Measurements from ENCODE around the gene LVRN. TPM values are rescaled to one million over a fixed set of nuclear protein-coding genes. Genes with fewer than 3 reads are reported as not detected.

LVRN gene
- total RNA-seq, 1 experiment from 2014 or later, result 0.09 TPM

DNA sequence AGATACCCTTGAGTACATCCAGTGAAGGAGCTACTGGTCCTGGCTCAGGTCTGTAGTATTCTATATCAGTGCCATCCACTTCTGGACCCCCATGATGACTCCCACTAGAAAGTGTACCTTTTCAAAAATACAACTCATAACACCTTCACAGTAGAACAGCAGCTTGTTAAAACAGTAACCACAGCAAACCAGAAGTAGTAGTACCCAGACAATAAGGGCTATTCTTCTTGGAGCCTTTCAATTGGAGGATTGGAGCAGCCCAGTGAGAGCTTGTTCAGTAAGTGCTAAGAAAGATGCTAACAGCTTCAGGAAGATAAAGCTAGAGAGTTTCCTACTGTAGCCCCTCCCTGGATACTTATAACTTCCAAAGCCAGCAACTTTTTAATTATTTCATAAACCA is 80.1 kb downstream of the LVRN start:
- no peaks in the 10 kb centered on the region for H4K20me1 ChIP-seq (ENCODE audit: control insufficient read depth, insufficient read depth, insufficient read length)
- H3K4ac ChIP-seq (ENCODE audit: low read depth, low read length), result no peak overlapping the region
- no peak overlapping the region for H2AFZ ChIP-seq (ENCODE audit: low read length)
- no peak overlapping the region for H4K5ac ChIP-seq (ENCODE audit: insufficient read length, low read depth, low read length)
- H3K23me2 ChIP-seq (ENCODE audit: insufficient read length, low read depth, low read length, poor library complexity, severe bottlenecking), result no peaks in the 10 kb centered on the region
- no peaks in the 10 kb centered on the region for H3K27me3 Mint-ChIP-seq (ENCODE audit: low read depth)
- H3K27ac ChIP-seq (ENCODE audit: insufficient read length, low read depth, low read length), result no peak overlapping the region
- no peaks in the 10 kb centered on the region for H3K79me1 ChIP-seq (ENCODE audit: insufficient read depth, low read depth, low read length, poor library complexity, severe bottlenecking)
- no peak overlapping the region for H4K91ac ChIP-seq (ENCODE audit: insufficient read length, low read depth, low read length)
- H3K4me2 ChIP-seq (ENCODE audit: insufficient read depth, insufficient read length, low read length), result no peak overlapping the region
- H3K79me2 ChIP-seq (ENCODE audit: insufficient read depth, low read length), result no peaks in the 10 kb centered on the region
- H3K23ac ChIP-seq (ENCODE audit: insufficient read length, low read depth, low read length), result no peak overlapping the region
- H2BK15ac ChIP-seq (ENCODE audit: low read depth, low read length), result no peak overlapping the region
- no peak overlapping the region for H4K8ac ChIP-seq (replicated peaks; ENCODE audit: insufficient read length, low read depth, low read length)
- H3T11ph ChIP-seq (ENCODE audit: low read length), result no peak overlapping the region
- H2BK12ac ChIP-seq (ENCODE audit: insufficient read length, low read depth, low read length), result no peak overlapping the region
- no peaks in the 10 kb centered on the region for H3K27me3 ChIP-seq (ENCODE audit: insufficient read depth, low read length)
- no peak overlapping the region for H3K4me3 Mint-ChIP-seq
- no peak overlapping the region for H2AK5ac ChIP-seq (ENCODE audit: insufficient read length, low read length)
- H2BK20ac ChIP-seq (ENCODE audit: low read depth, low read length, poor library complexity, severe bottlenecking), result no peak overlapping the region
- H3K56ac ChIP-seq (ENCODE audit: insufficient read length, low read depth, low read length), result no peak overlapping the region
- DNase-seq, result no peak
- H3K27ac Mint-ChIP-seq, result no peak overlapping the region
- H3K9me3 ChIP-seq (ENCODE audit: control insufficient read depth, low read depth, low read length), result no peaks in the 10 kb centered on the region
- no peak overlapping the region for H3K9ac ChIP-seq (ENCODE audit: extremely low read depth, insufficient read length, low read length)
- no peak overlapping the region for H3K14ac ChIP-seq (ENCODE audit: insufficient read depth, low read length)
- TF ChIP-seq, protein P1, sequence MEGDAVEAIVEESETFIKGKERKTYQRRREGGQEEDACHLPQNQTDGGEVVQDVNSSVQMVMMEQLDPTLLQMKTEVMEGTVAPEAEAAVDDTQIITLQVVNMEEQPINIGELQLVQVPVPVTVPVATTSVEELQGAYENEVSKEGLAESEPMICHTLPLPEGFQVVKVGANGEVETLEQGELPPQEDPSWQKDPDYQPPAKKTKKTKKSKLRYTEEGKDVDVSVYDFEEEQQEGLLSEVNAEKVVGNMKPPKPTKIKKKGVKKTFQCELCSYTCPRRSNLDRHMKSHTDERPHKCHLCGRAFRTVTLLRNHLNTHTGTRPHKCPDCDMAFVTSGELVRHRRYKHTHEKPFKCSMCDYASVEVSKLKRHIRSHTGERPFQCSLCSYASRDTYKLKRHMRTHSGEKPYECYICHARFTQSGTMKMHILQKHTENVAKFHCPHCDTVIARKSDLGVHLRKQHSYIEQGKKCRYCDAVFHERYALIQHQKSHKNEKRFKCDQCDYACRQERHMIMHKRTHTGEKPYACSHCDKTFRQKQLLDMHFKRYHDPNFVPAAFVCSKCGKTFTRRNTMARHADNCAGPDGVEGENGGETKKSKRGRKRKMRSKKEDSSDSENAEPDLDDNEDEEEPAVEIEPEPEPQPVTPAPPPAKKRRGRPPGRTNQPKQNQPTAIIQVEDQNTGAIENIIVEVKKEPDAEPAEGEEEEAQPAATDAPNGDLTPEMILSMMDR (conservative IDR thresholded peaks at IDR 0.05), result no peak
- no peaks in the 10 kb centered on the region; the same call in 1 of the 2 replicates for H3K4me1 ChIP-seq (ENCODE audit: insufficient read depth, low read length)
- no peak overlapping the region for H3K18ac ChIP-seq (ENCODE audit: insufficient read length, low read depth, low read length)
- H2BK5ac ChIP-seq (ENCODE audit: insufficient read length, low read length), result no peak overlapping the region
- H3K4me1 Mint-ChIP-seq, result peaks cover 4 to 9% of the 10 kb centered on the region in 2 experiments; a peak in 3 of 4 replicates
- H3K36me3 Mint-ChIP-seq (ENCODE audit: insufficient read depth in 1 of 3, low read depth in 3 of 3), result no peaks in the 10 kb centered on the region
- H3K9me3 Mint-ChIP-seq, result no peaks in the 10 kb centered on the region
- no peak overlapping the region for H2BK120ac ChIP-seq (ENCODE audit: low read depth, low read length, poor library complexity, severe bottlenecking)

Measured in H9 (cell line).